NCI-H2227 treated with DMSO at 0.1 percent for 48 hours (cell line): ENCODE measurements around the gene MEF2D.

Experiments used
- DNase-seq: peaks from one replicate; lab custom pipeline; 2025; lab: John Stamatoyannopoulos, UW

MEF2D gene

DNA sequence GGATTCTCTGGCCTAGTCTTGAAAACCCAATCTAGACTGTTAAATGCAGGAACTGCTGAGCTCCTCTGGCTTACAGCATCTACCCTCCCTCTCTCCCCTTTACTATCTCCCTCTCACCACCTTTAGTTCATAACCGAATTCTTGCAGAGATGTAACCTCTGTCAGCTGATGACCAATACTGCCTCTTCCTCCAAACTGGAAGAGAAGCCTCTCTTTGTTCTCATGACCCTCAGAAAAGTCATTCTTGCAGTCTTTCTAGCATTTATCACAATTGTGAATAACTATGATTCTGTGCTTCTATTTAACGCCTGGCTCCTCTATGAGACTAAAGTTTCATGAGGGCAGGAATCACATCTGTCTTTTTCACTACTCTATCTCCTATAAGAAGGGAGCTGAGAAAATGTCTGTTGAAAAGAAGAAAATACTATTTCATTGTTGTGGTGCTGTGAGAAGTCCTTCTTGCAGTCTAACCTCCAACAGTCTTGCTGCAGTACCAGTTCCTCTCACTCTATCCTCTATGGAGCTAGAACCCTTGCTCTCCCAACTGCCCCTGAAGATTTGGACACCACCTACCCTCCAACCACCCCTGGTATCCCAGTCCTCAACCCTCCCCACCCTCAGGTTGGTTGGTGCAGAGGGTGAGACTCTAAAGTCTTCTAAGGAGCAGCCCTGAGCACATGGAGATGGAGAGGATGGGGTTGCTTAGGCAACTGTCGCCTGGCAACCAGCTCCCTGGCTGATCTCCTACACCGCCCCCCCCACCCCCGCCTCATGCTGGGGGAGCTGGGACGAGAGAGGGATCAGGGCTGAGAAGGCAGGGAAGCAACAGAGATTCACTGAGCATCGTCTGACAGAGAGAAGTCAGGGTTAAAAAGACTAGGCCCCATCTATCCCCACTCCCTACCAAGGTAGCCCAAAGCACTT lies 13.9 kb downstream of the MEF2D start:
- peak; percentile 17 for DNase-seq

GRCh38 chr1:156485984-156486383 lies 14.6 kb downstream of the MEF2D start:
- DNase-seq: no peak

GRCh38 chr1:156484480-156485058 lies 16.0 kb downstream of the MEF2D start:
- no peak for DNase-seq

DNA sequence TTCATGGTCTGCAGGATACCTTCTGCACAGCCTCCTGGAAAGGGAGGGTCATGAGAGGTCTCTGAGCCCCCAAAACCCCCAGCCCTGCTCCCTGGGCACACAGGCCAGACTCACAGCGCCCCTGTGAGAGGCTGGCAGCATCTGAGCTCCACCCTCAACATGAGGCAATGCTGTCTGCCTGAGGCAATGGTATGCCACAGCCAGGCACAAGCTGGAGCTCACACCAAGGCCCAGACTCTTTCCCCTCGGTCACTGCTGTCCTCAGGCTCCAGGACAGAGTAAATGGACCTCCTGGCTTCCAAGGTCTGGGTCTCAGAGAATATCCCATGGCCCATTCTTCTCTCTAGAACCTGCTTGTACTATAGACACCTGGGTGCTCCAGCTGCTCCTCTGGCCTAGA lies 17.2 kb downstream of the MEF2D start:
- no peak for DNase-seq

- no peak for DNase-seq
These were observed 18.3 kb downstream of the MEF2D start for GRCh38 chr1:156482276-156482675.

GRCh38 chr1:156481527-156481926 lies 19.0 kb downstream of the MEF2D start:
- DNase-seq: no peak

- DNase-seq: no peak
These were observed 20.0 kb downstream of the MEF2D start for GRCh38 chr1:156480411-156481192.

DNA sequence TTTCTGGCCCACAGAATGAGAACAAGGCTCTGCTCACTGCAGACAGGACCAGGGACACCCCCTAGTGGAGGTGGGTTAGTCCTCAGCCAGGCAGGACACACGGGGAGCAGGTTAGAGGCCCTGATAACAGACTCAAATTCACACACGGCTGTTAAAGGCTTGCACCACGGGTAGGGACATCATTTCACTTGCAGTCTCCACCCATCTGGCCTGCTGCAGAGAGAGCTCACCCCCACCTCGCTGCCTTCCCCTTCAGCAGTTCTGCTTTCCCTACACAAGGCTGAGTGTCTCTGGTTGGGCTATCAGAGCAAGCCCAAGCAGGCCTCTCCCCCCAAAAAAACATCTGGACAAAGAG lies 20.6 kb downstream of the MEF2D start:
- DNase-seq: no peak

DNA sequence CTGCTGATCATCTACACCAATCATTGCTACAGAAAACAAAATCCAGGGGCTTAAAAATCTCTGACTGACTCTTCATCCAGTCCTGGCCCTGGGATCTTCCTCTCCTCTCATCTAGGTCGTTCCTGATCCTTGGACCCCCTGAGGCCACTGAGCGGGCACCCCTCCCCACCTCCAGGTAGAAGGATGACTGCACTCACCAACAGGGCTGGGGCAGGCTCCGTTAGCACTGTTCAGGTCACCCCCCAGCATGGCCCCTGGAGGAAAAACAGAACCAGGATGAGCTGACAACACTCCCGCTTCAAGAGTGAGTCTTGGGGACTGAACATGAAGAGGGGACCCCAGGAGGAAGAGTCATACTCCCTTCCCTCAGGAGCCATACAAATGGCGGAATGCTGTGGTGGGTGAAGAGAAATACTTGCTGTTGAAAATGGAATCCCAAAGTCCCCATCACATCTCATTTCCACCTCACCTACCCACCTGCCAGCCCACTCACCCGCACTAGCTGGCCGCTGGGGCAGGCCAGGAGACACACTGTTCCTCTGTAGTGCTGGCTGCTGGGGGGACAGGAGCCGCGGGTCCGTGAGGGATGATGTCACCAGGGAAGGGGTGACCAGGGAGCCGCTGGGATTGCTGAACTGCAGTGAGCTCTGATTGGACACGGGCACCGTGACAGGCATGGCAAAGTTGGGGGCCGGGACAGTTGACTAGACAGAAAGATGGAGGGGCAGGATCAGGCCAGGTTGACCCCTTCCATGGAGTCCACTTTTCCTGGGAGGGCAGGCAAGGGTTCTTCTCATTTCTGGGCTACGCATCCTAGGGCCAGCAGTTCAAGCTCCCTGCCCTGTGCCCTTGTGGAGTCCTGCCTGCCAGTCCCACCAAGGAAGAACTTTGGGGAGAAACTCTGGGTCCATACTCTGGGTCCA lies 21.2 kb downstream of the MEF2D start:
- no peak for DNase-seq

DNA sequence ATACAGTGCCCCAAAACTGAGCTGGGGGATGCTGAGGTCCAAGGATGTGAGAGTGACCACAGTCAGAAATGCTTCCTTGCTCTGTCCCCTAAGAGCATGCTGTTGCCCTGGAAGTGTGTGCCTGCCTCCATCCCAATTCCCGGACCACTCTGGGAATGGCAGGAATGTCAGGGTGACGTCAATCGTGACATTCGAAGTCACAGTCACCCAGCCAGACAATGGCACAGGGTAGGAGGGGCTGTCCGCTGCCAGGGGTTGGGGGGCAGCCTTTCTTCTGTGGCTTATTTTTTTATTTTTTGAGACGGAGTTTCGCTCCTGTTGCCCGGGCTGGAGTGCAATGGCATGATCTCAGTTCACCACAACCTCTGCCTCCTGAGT lies 22.3 kb downstream of the MEF2D start:
- DNase-seq: no peak

DNA sequence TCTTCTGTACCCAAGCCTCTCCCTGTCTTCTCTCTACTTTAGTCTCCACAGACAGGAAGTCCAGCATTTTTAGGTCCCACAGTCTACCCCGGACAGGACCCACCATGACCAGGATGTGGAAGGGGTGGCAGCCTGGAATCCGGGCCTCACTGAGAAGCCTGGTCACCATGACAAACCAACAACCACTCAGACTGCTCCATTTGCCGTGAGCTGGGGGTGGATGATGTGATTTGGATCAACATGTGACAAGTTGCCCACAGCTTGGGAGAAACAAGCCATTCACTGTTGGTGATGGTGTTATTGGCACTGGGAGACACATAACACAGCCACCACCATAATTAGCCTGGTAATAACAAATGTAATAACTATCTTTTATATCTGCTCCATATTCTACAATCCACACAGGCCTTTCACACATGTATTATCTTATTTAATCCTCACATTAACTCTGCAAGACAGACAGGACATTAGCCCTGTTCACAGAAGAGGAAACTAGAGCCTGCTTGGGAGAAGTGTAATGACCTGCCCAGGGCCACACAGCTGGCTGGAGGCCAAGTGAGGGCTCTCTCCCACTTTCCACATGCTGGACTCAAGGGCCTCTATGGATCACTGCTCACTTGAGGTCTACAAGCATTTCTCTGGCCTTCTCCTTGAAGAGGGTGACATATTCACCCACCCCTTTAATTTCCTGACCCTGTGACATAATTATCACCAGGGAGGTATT lies 22.9 kb downstream of the MEF2D start:
- no peak for DNase-seq

- no peak for DNase-seq
These were observed 23.9 kb downstream of the MEF2D start for GRCh38 chr1:156476501-156477298.

- no peak for DNase-seq
These were observed 24.7 kb downstream of the MEF2D start for GRCh38 chr1:156475568-156476500.

- DNase-seq: no peak
These were observed 25.6 kb downstream of the MEF2D start for GRCh38 chr1:156474966-156475365.

- no peak for DNase-seq
These were observed 28.8 kb downstream of the MEF2D start for GRCh38 chr1:156471496-156472490.

GRCh38 chr1:156470473-156470872 lies 30.1 kb downstream of the MEF2D start:
- DNase-seq: no peak

DNA sequence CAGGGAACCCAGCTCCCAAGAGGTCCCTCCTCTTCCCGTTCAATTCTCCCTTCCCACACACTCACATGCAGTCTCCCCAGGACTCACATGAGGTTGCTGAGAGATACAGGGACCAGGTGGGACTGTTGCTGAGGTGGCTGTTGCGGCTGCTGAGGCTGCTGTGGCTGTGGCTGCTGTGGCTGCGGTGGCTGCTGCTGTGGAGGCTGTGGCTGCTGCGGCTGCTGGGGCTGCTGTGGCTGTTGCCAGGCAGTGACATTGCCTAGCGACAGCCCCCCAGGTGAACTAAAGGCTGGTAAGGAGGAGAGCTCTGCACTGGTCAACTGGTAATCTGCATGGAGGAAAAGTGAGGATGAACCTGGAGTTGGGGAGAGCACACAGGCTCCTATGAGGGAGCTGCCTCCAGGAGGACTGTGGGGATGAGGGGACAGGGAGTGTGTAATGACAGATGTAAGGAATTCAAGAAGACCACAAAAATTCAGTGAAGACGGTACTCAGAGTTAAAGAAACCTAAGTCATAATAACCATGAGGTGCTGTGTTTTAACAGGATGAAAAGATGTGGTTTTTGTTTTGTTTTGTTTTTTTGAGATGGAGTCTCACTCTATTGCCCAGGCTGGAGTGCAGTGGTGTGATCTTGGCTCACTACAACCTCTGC lies 31.8 kb downstream of the MEF2D start:
- no peak for DNase-seq
